Measurements from ENCODE around the gene RNF123.
A peak's percentile ranks its signal among the peaks of the same experiment; 100 is the strongest.

Gene RNF123

DNA sequence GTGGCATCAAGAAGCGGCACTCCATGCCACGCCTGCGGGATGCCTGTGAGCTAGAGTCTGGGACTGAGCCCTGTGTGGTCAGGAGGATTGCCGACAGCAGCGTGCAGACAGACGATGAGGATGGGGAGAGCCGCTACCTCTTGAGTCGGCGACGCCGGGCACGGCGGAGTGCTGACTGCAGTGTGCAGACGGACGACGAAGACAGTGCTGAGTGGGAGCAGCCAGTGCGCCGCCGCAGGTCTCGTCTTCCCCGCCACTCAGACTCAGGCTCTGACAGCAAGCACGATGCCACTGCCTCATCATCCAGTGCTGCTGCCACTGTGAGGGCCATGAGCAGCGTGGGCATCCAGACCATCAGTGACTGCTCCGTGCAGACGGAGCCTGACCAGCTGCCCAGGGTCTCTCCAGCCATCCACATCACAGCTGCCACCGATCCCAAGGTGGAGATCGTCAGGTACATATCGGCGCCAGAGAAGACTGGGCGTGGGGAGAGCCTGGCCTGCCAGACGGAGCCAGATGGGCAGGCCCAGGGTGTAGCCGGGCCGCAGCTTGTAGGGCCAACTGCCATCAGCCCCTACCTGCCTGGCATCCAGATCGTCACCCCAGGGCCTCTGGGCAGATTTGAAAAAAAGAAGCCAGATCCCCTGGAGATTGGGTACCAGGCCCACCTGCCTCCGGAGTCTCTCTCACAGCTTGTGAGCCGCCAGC, 32.0 kb upstream of the RNF123 start:
- DNase-seq, result peak in 1 of 58 donors; percentile 22

- no peak for DNase-seq
Observed at GRCh38 chr3:49658711-49659110, 30.6 kb upstream of the RNF123 start.

DNA sequence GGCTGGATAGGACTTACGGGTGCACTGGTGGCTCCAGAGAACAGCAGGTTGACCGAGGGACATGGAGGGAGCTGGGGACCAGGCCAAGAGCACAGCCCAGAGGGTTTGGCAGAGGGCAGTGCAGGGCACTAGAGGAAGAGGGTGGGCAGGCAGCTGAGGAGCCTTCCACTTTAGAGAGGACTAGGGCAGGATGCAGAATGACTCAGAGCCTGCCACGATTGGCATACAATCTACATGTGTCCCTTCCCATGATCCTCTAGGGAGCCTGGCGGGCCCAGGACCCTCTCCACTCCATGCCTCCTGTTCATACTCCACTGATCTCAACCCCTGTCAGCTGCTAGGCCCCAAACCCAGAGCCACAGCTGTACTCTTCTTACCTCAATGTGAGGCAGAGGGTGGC, 29.6 kb upstream of the RNF123 start:
- DNase-seq, result no peak

DNA sequence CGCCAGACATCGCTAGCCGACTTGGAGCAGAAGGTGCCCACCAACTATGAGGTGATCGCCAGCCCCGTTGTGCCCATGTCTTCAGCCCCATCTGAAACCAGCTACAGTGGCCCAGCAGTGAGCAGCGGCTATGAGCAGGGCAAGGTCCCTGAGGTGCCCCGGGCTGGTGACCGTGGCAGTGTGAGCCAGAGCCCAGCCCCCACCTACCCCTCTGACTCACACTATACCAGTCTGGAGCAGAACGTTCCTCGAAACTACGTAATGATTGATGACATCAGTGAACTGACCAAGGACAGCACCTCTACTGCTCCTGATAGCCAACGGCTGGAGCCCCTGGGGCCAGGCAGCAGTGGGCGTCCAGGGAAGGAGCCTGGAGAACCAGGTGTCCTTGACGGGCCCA, 28.1 kb upstream of the RNF123 start:
- no peak for DNase-seq

- DNase-seq, result no peak
Observed at GRCh38 chr3:49662021-49662420, 27.3 kb upstream of the RNF123 start.

GRCh38 chr3:49662720-49663413, 26.5 kb upstream of the RNF123 start:
- DNase-seq, result no peak

DNA sequence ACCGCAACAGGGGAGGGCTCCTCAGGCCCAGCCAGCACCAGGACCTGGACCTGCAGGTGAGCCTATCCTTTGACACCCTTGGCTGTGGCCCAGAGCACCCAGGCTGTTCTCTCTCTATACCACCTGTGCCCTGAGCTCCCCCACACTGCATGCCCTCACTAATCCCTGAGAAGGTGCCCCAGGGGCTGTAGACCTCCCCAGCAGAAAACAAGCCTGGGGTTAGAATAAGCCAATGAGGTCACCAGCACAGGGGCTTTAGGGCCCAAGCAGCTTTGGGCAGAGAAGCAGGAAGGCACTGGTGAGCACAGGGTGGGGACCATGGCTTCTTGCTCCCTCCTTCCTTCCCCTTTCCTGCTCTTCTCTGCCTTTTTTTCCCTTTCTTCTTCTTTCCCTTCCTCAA, 25.5 kb upstream of the RNF123 start:
- no peak for DNase-seq

GRCh38 chr3:49664300-49664699, 25.1 kb upstream of the RNF123 start:
- DNase-seq, result no peak

DNA sequence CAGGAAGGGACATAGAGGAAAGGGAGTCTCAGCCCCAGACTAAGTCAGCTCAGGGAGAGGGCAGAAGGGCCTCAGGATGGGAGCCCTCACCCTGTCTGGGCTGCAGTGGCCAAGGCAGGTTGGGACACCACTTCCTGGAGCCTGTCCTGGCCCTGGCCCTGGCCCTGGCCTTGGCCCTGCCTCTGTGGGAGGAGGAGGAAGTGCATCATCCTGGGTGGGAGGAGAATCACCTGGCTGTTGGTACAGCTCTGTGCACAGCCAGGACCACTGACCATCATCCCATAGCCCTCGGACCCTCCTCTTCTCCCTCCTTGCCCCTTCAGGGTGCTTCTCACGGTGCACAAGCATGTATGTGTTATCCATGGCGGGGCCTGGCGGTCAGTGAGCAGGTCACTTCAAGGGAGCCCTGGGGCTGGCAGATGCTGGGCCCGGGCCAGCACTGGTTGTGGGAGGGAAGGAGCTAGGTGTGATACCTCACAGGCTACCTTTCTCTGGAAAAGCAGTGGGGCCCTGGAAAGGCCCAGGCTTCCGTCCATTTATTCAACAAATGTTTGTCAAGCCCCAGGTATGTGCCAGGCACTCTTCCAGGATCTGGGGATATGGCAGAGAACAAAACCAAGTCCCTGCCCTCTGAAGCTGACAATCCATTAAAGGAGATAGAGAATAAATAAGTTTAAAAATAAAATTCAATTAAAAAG, 23.4 kb upstream of the RNF123 start:
- no peak for DNase-seq

DNA sequence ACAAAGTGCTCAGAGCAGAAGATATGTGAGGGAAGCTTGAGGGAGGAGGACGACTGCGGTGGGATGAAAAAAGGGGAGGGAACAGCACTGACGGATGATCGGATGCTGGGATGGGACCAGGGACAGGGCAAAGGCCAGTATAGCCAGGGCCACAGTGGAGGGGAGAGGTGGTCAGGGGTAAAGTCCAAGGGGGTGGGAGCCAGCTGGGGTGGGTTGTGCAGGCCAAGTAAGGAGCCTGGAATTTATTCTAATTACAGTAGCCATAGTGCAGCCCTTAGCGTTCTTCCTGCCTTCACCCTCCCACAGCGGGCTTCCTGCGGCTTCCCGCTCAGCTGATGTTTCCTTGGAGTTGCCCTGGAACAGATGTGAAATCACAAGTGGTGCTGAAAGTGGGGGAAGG, 22.8 kb upstream of the RNF123 start:
- no peak for DNase-seq

DNA sequence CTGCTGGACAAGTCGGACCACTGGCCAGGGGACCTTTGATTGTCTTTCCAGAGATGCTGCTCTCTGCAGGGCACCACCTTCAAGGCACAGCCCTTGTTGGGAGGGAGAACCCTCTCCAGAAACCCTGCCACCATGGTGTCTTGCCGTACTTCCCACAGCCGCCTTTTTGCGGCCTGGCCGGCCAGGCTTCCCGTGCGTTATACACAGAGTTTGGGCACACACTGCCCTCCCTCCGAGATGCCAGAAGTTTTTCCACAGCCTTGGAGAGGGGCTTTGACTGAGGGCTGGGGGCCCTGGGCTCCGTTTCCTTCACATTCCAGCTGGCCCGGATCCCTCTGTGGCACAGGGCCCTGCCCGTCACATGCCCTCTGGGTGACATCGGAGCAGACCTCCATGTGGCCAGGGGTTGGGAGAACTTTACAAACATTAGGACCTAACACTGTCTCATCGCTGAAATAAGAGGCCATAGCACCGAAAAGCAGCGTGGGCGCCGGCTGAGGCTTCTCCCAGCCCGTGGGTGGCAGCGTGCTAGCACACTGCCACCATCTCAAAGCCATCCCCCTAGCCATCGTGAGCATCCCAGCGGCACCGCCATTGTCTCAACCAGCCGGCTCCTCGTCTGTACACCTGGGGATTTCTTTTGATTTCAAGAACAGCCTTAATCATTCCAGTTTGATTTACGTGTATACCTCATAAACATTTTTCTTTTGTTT, 21.5 kb upstream of the RNF123 start:
- DNase-seq, result peak in 7 of 58 donors; percentile 9 to 52 (median 22)

DNA sequence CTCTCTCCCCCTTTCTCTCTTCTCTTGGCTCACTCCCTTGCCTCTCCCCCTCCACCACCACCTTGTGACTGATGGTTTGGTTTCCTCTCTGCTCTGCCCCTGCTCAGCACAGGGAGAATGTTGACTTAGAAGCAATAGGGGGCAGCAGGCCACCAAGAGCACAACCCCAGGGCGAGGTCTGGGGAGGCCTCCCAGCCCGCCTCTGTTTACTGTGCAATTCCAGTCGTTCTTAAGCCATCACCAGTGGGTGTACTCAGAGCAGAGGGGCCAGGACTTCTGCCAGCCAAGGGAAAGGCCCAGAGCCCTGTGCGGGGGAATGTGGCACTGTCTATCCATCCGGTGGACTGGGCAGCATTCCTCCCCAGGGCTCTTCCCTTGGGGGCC, 21.0 kb upstream of the RNF123 start:
- DNase-seq, result no peak

DNA sequence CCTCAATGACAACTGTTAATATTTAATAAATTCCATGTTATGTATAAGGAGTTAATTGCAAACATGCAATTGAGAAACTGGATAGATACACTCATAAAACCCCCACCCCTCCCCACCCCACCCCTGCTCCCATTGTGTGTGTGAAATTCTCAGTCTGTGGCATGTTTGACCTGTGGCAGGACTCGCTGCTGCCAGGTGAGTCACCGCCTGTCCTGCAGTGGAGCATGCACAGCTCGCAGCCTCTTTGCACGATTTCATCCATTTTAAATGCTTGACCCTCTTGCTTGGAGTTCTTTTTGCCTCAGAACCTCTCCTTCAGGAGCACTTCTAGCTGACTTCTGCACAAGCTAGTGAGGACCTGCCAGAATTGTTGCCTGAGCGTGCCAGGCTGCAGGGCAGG, 20.5 kb upstream of the RNF123 start:
- DNase-seq, result no peak

- DNase-seq, result no peak
Observed at GRCh38 chr3:49669352-49669751, 20.0 kb upstream of the RNF123 start.

DNA sequence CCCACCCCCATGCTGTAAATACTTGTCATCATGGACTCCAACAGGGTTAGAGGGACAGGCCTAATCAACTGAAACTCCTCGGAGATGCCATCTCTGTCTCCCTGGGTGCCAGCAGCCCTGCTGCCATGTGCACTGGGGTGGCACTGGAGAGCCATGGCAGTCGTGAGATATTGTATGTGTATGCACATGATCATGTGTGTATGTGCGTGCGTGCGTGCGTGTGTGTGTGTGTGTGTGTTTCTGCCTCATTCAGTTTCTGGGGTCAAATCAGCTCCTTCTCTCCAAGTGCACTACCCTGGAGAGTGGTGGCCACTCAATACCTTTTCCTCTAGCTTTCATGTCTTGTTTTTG, 18.4 kb upstream of the RNF123 start:
- no peak for DNase-seq

DNA sequence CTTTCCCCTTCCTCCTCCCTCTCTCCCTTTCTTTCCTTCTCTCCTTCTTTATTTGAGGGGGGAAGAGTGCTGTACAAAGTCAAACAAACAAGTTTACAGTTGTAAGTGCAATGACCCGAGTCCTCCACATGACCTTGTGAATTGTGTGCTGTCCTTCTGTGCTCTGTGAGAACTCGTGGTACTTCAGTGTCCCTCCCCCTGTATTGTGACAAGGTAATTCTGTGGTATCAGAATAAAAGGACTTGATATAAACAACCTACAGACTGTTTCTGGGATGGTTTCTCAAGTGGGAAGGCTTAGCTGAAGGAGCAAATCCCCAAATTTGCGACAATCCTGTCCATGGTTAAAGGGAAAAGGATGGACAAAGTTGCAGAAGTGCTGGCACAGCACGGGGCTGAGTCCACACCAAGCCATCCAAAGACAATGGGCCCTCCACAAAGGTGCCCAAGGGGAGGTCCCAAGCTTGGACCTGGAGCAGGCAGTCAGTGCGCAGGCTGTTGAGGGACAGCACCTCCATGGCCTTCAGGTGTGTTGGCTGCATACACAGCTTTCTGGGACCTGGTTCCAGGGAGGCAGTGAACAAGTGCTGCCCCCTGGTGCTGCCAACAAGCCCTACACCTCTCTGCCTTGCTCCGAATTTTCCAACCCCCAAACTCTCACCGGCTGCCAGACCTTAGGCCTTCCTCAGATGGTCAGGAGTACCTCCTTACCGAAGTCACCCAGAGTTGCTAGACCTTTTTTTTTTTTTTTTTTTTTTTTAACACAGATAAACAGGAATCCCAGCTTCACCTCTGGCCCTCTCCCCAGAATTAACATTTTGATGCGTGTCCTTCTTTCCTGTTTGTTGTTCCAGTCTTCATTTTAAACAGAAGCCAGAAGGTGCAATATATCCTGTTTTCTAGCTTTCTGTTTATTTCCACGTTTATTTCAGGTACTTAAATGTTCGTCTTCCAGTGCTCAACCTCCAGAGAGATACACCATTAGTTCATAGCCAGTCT, 17.8 kb upstream of the RNF123 start:
- DNase-seq, result no peak

GRCh38 chr3:49673121-49673714, 16.1 kb upstream of the RNF123 start:
- no peak for DNase-seq

DNA sequence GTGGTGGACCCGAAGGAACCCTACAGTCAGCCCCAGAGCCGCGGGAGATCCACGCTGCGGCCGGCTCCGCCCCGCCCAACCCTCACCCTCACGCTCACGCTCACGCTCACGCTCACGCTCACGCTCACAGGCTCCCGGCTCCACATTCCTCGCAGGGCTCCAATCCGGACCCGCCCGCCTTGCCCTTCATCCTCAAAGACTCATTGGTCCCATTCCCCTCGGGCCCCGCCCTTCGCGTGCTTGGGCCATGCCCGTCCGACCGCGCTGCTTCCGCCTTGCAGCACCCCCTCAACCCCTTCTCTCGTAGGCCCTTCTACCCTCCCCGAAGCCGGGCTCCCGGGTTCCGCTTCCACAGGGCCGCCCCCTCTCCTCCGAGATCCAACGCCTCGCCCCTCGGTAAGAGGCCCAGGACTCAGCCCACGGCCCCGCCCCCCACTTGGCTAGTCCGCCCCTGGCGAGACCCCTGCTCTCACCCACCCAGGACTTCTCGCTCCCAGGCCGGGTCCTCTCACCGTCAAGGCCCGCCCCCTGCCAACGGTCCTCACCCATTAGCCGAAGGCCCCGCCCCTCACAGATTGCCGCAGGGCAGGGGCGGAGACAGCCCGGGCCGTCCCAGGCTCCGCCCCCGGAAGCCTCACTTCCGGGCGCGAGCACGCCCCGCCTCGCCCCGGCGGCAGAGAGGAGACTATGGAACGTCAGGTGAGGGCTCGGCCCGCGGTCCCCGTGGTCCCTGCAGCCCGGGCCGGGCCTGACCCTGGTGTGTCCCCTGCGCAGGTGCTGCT, 15.5 kb upstream of the RNF123 start, which contains the start of gene APEH:
APEH (plus strand) TSS at position 637 of the 782 bp plus-strand sequence; CDS start at position 688, 51 bp downstream.
- DNase-seq, result no peak

- no peak for DNase-seq
Observed at GRCh38 chr3:49674497-49674983, 14.8 kb upstream of the RNF123 start.
